IPS-18c (cell line): ENCODE results near the gene MXRA8.

ENCODE experiments used
- H3K4me3 ChIP-seq: 2 replicates; pipeline ENCODE4 v1.7.0; 2013; ENCODE audit warnings: low read depth, mild to moderate bottlenecking, low read length, moderate library complexity; ENCODE audit not compliant: insufficient read depth
- H3K9me3 ChIP-seq: one replicate; pipeline ENCODE4 v1.6.1; 2013; ENCODE audit warnings: mild to moderate bottlenecking, low read length, moderate library complexity; ENCODE audit not compliant: control insufficient read depth, insufficient read depth

The MXRA8 gene

DNA sequence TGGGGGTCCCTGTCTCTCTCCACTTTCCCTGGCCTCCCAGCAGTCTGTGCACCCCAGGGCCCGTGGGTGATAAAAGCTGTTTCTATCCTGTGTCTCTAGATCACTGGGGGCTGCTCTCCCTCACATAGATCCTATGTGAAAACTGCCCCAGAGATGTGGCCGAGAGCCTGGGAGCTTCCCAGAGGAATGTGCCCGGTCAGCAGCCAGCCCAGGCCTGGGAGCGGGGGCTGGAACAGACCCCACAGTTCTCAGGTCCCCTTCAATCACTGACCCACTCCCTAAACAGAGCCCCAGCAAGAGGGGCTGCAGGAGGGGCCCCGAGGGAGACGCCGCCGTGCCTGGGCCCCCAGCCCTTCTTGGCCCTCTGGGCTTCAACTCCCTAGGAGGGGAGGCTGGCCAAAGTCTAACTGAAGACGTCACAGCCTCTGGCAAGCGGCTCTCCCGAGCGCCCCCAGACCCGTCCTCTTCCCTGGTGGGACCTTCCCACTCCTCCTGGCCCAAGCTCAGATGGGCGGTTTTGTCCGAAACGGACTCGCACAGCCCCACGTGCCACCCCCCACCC is 403 bp downstream of the MXRA8 start:
- no peaks in the 10 kb centered on the region for H3K9me3 ChIP-seq
- H3K4me3 ChIP-seq, result peak overlapping the region; percentile 36

GRCh38 chr1:1356796-1357401 is 1.5 kb downstream of the MXRA8 start:
- Histone ChIP-seq H3K4me3 (no peak overlapping the region), H3K9me3 (no peaks in the 10 kb centered on the region)

- Histone ChIP-seq H3K4me3 (no peak overlapping the region), H3K9me3 (no peaks in the 10 kb centered on the region)
Observed at GRCh38 chr1:1356166-1356795, 2.1 kb downstream of the MXRA8 start.

- H3K4me3 ChIP-seq, result no peak overlapping the region
- H3K9me3 ChIP-seq, result no peaks in the 10 kb centered on the region
Observed at GRCh38 chr1:1355416-1355815, 2.9 kb downstream of the MXRA8 start.

DNA sequence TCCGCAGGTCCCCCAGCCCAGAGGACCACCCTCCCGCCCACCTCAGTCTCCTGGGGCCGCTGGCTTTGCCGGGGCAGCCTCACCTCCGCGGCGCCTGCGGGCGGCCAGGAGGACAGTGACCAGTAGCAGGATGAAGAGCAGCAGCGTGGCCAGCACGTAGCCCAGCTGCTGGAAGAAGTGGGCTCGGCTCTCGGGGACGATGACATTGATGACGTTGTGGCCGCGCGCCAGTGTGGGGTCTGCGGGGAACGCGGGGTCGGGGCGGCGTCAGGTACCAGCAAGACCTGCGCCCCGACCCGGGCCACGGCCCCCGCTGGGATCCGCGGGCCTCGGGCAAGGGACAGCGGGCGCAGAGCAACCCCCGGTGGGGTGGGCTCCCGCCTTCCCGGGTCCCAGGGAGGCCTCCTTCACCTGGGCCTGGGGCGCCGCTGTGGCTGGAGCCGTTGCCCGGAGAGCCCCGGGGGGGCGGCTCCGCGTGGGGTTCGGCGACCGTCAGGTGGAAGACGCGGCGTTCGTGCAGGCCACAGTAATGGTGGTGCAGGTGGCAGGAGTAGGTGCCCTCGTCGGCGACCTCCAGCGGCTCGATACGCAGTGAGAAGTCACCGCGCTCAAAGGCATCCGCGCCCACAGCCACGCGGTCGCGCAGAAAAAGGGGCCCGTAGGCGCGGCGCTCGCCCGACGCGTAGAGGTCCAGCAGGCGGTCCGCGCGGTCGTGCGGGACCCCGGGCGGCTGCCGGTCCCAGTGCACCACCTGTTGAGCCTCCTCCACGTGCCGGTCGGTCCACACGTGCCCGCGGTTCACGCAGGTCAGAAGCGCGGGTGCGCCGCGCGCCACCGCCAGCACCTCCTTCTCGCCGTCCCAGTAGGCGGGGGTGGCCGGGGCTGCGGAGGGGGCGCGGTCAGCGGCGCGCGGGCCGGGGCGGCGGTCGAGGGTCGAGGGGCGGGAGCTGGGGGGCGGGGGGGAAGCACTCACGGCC is 3.8 kb downstream of the MXRA8 start:
- peak overlapping the region; percentile 40 for H3K4me3 ChIP-seq
- H3K9me3 ChIP-seq, result peaks cover 2% of the 10 kb centered on the region

DNA sequence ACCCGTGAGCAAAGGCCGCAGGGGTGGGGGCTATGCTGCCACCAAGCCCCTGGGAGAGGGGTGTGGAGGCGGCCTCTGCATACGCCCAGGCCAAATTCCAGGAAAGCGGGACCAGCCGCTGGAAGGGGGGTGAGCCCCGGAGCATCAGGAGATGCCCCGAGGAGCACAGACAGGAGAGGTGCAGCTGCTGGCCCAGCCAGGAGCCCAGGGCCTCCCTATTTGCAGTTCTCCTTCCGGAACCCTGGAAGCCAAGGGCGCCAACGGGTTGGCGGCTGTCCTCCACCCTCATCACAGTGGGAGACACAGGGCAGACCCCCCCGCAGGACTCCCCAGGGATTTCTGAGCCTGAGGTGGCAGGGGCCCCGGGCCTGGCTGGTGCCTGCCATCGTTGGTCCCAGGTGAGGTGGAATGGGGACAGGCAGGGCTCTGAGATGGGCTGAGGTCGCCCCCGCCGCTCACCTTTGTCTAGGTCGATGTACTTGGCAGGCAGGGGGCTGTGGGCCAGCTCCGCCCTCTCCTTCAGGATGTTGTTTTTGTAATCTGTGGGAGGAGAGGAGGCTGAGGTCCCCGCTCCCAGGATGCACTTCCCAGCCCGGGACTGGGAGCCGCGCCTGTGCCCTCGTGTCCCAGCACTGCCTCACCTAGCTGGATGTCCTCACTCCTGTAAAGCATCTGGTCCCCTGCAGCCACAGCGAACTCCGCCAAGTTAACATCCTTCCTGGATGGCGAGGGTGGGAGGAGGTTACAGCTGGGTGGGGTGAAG is 4.8 kb downstream of the MXRA8 start:
- Histone ChIP-seq H3K9me3 (peaks cover 3% of the 10 kb centered on the region), H3K4me3 (peak overlapping the region; percentile 40; the same call in 1 of the 2 replicates)

- H3K4me3 ChIP-seq, result 0 out of 2 replicates have a peak overlapping the region, but pooled peaks have one; percentile 20
- peaks cover 3% of the 10 kb centered on the region for H3K9me3 ChIP-seq
Observed at GRCh38 chr1:1352786-1353388, 5.5 kb downstream of the MXRA8 start.

- peaks cover 3% of the 10 kb centered on the region for H3K9me3 ChIP-seq
- H3K4me3 ChIP-seq, result peak overlapping the region; percentile 34; the same call in 1 of the 2 replicates
Observed at GRCh38 chr1:1351511-1352427, 6.6 kb downstream of the MXRA8 start.

DNA sequence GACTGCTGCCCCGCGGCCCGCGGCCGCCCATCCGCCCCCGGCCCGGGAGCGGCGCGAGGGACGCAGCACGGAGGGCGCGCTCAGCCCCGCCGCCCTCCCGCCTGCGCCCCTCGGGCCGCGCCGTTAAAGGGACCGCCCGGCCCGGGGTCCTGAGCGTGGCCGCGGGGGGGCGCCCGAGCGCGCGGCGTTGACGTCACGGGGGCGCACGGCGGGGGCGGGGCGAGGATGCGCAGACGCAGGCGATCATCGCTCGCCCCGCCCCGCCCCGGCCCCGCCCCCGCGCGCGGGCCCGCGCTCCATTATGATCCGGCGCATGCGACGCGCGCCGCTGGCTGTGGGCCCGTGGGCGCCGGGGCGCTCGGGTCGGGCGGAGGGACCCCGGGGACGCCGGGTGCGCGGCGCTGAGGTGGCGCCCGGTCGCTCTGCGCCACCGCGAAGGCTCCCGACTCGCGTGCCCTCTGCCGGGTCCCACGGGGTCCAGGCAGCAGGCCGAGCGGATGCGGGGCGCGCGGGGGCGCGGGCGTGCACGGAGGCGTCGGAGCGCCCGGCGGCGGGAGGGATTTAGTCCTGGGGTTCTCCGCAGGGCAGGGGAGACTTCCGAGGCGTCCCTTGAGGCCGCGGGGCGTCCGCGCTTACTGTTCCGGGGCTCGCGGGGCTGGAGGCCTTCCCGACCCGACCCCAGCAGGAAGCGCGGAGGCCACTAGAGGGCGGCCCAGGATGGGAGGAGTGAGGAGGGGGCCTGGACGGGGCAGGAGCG is 8.9 kb downstream of the MXRA8 start, which contains the start of gene DVL1:
DVL1 (minus strand) TSS at position 163 of the 757 bp plus-strand sequence. CDS start 353 bp downstream, outside the sequence.
- Histone ChIP-seq H3K4me3 (peak within 1 kb of the TSS; percentile 83), H3K9me3 (peaks cover 3% of the 10 kb centered on the region)

- Histone ChIP-seq H3K9me3 (peaks cover 3% of the 10 kb centered on the region), H3K4me3 (peak overlapping the region; percentile 74)
Observed at GRCh38 chr1:1348420-1349255, 9.7 kb downstream of the MXRA8 start.

- H3K4me3 ChIP-seq, result peak overlapping the region; percentile 74
- H3K9me3 ChIP-seq, result peaks cover 3% of the 10 kb centered on the region
Observed at GRCh38 chr1:1347663-1348419, 10.5 kb downstream of the MXRA8 start.

- H3K4me3 ChIP-seq, result peak overlapping the region; percentile 74
- H3K9me3 ChIP-seq, result peaks cover 3% of the 10 kb centered on the region
Observed at GRCh38 chr1:1347026-1347595, 11.2 kb downstream of the MXRA8 start.

- H3K9me3 ChIP-seq, result peaks cover 3% of the 10 kb centered on the region
- H3K4me3 ChIP-seq, result no peak overlapping the region
Observed at GRCh38 chr1:1346501-1346890, 11.9 kb downstream of the MXRA8 start.
